ENCODE measurements around the gene CDH26.

DNA sequence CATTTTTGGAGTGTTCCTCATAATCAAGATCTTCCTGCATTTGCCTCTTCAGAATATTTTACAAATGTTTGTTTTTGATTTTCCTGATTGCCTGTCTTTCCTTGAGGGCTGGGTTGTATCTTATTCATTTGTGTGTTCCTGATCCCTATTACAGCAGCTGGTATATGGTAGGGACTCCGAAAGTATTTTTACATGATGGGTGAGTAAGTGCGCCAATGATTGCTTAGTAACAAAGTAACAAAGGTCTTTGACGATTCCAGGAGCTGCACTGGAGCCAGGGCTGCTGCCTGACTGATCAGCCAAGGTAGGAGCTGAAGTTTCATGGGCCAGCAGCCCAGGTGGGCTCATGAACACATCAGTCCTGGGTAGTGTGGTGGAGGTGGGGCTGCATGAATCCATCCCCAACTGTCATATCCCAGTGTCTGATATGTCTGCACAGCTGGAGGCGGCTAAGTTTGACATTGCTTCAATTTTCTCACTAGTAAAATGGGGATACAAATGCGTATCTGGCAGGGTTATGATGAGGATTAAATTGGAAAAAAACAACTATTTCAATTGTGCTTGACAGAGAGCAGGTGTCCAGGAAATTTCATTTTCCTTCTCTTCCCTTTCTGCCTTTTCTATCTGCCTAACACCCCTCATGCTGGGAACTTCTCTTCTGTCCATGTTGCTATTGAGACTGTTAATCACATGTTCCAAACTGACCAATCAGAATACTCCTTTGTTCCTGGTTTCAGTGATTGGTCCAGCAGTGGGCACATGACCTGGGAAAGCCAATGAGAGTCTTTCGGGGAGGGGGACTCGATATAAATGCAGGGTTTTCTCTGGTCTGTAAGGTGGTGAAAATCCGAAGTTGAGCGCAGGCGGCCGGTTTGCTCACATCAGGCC lies 90.7 kb downstream of the CDH26 start:
- TF ChIP-seq, protein P1, sequence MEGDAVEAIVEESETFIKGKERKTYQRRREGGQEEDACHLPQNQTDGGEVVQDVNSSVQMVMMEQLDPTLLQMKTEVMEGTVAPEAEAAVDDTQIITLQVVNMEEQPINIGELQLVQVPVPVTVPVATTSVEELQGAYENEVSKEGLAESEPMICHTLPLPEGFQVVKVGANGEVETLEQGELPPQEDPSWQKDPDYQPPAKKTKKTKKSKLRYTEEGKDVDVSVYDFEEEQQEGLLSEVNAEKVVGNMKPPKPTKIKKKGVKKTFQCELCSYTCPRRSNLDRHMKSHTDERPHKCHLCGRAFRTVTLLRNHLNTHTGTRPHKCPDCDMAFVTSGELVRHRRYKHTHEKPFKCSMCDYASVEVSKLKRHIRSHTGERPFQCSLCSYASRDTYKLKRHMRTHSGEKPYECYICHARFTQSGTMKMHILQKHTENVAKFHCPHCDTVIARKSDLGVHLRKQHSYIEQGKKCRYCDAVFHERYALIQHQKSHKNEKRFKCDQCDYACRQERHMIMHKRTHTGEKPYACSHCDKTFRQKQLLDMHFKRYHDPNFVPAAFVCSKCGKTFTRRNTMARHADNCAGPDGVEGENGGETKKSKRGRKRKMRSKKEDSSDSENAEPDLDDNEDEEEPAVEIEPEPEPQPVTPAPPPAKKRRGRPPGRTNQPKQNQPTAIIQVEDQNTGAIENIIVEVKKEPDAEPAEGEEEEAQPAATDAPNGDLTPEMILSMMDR (IDR thresholded peaks at IDR 0.05; ENCODE audit: low read length) = no peak
- no peak for TF ChIP-seq EZH2phosphoT487 (IDR thresholded peaks at IDR 0.05; ENCODE audit: low read length)
- no peak for TF ChIP-seq EZH2 (optimal IDR thresholded peaks at IDR 0.05; ENCODE audit: low read depth, low read length)
